Frontal cortex (tissue), 4 donors: ENCODE measurements around the gene RNF39. TPM values are rescaled to one million over a fixed set of nuclear protein-coding genes. Genes with fewer than 3 reads are reported as not detected.
A peak's percentile ranks its signal among the peaks of the same experiment; 100 is the strongest.
"Not testable (repeated sequence)": the region's sequence is repeated elsewhere in the genome, so short reads cannot be mapped to it uniquely, and the experiment has no call there.

Experiments
- DNase-seq, 2 donors: peaks; one replicate each; pipeline ENCODE4 v3.0.0; 2012; ENCODE audit warnings: low spot score in 2 of 2
- FAIRE-seq: peaks from 2 replicates; lab custom pipeline; 2012; peaks lifted over from hg19 to GRCh38; lab: Jason Lieb, UNC
- total RNA-seq: library from RNA; depleted of rRNA; stranded (reverse); fragments of >200 nt; gene quantifications from one replicate; pipeline ENCODE4 v1.2.3, GENCODE V29; 2014
- donor health status: control.
- donor health status: control.
- donor health status: control.

Gene RNF39, protein sequence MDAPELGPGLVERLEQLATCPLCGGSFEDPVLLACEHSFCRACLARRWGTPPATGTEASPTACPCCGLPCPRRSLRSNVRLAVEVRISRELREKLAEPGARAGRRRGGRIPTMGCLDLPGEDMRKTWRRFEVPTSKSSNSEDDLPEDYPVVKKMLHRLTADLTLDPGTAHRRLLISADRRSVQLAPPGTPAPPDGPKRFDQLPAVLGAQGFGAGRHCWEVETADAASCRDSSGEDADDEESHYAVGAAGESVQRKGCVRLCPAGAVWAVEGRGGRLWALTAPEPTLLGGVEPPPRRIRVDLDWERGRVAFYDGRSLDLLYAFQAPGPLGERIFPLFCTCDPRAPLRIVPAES
- not detected for total RNA-seq

DNA sequence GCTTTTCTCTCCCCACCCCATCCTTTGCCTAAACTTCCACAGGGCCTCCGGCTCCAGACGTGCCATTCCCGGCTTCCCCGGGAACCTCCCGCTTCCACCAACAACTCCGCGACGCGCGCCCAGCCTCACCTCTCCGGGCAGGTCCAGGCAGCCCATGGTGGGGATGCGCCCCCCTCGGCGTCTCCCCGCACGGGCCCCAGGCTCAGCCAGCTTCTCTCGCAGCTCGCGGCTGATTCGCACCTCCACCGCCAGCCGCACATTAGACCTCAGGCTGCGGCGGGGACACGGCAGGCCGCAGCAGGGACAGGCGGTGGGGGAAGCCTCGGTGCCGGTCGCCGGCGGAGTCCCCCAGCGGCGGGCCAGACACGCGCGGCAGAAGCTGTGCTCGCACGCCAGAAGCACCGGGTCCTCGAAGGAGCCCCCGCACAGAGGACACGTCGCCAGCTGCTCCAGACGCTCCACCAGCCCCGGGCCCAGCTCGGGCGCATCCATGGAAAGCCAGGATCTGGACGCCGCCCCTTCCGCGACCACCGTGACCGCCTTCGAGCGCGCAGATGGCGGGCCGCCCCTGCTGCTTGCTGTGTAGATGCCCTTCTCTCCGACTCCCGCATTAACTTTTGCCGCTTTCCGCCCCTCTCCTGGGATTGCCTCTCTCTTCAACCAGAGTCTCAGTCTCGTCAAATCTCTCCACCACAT is at the start of gene RNF39:
RNF39 (minus strand) TSS at position 676 of the 696 bp plus-strand sequence; CDS start at position 492, 184 bp downstream.
- no peak for DNase-seq

DNA sequence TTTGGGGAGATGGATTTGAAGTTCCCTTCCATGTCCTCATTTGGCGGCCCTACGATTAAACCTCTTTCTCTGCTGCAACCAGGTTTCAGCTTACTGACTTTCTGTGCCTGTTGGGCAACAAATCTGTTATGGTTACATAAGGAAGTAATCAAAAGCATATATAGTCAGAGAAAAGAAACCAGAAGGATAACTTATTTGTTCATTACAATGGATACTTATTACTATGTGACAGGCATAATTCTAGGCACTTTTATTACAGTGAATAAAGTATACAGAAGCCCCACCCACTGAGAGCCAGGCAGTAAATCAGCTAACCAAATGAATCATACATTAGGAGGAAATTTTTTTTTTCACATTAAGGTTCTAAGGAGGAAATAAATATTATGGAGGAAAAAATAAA is 46.9 kb upstream of the RNF39 start:
- DNase-seq, result no peak
- no peak for FAIRE-seq

More for the DNA sequence above, at the start of gene RNF39:
- FAIRE-seq, result no peak

DNA sequence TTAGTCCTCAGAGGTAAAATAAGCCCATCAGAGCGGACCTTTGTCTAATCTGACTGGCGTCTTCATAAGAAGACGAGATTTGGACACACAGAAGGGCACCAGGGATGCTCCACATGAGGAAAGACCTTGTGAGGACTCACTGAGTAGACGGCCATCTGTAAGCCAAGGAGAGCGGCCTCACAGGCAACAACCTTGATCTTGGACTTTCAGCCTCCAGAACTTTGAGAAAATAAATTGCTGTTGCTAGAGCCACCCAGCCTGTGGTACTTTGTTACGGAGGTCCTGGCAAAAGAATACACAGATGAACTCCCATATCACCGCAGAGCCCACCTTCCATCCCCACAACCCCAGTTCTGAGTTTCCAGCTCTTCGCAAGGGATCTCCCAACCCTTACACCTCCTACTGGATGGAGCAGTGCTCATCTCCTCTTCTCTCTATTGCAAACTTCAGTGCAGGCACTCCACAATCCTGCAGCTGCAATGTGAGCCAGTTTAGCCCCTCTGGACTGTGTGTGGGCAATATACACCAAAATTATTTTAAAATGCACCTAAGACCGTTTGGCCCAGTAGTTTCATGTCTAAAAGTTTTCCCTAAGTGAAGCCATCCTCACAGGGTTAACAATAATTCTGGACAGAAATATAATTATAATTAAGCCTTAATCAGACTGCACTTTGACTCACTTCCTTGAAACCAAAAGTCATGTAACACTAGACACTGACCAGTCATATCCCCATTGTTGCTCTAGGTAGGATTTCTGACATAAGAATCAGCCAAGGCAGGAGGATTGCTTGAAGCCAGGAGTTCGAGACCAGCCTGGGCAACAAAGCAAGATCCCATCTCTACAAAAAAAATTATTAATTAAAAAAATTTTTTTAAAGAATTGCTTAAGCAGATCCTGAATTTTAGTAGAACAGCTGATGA is 46.1 kb upstream of the RNF39 start:
- no peak for FAIRE-seq
- no peak for DNase-seq

DNA sequence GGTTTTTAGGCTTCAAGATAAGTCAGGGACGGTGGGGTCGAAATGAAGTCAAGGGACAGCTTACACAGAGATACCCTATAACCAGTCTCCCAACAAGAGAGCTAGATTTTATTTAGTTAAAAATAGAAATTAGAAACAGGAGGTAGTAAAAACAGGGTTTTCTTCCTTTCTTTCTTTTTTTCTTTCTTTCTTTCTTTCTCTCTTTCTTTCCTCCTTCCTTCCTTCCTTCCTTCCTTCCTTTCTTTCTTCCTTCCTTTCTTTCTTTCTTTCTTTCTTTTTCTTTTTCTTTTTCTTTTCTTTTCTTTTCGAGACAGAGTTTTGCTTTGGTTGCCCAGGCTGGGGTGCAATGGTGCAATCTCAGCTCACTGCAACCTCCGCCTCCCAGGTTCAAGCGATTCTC is 43.1 kb upstream of the RNF39 start:
- DNase-seq, FAIRE-seq: not testable (repeated sequence)

DNA sequence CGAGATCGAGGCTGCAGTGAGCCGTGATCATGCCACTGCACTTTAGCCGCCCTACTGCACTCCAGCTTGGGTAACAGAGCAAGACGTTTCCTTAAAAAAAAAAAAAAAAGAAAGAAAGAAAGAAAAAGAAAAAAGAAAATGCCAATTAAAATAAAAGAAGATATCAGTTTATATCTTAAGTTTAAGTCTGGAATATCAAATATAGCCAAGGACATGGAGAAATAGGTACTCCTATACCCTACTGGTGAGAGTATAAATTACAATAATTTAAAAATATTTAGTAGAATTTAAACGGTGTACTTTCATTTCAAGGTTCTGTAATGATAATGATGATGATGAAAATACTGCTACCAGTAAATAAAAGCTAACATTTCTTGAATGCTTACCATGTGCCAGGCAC is 41.2 kb upstream of the RNF39 start:
- FAIRE-seq, result no peak
- DNase-seq, result no peak

DNA sequence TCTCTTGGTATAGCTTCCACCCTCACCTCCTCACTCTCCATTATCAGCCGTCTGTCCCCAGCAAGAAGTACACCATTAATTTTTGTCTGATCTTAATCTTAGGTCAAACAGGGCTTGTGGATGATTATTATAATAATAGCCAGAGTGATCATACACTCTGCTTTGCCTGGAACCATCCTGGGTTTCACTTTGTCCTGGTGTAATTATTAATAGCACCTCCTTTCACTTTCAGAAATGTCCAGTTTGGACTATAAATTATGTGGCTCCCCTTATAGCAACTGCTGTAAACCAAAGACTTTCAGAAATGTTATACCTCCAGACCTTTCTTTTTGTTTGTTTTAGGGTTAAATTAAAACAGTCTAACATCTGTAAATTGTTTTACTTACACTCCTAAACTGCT is 38.3 kb upstream of the RNF39 start:
- DNase-seq (no peak), FAIRE-seq (no peak)

DNA sequence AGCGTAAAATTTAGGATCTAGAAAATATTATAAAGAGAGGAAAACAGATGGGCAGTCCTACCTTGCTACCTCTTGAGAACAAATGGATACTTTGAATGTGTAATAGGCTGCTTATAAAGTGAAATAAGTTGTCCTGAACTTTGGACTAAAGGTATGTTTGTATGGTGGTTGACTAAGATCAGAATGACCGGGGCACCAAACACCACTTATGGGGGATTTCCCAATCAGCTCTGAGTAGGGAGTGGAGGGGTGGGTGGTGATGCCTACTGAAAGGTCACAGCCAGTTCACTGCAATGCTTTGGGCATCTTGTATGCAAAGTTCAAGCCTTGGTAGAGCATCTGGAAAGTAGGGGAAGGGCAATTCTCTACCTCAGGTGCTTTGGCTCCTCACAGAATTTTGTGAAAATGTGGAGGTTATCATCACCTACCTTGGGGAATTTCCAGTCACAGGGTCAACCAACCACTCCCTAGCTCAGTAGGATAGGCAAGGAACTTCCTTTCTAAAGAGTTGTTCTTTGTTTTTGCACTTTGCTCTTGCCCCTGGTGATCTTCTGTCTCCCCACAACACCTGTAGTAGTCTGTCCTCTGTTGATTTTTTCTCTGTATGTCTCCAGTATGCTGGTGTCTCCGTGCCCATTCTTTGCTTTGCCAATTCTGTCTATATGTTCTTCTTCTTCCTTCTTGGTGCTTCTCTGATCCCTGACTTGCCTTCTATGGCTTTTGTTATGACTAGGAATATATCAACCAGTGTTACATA is 37.6 kb upstream of the RNF39 start, which contains the start of gene TRIM31:
TRIM31 (minus strand) TSS at position 88 of the 757 bp plus-strand sequence. CDS start 285 bp downstream, outside the sequence.
- DNase-seq, result no peak
- FAIRE-seq, result no peak

DNA sequence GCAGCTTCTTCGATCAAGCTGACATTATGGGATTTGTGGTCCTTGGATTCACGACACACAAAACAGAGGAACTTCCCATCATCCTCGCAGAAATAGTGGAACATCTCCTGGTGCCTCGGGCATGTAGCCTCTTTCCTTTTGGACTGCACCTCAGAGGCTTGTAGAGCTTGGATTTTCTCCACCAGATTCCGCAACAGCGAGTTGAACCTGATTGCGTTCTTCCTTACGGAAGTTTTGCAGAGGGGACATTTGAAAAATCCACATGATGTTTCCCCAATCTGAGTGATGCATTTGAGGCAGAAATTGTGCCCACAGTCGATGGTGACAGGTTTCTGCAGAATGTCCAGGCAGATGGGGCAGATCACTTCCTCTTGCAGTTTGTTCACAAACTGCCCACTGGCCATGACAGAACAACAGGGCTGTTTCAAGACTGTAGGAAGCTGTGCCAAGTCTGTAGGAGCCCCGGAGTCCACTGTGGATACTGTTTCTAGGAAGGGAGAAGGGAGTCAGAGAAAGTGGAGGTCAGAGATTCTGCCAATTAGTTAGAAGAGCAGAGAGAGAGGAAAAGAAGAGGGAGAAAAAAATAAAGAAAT is 36.9 kb upstream of the RNF39 start:
- DNase-seq (no peak), FAIRE-seq (no peak)

DNA sequence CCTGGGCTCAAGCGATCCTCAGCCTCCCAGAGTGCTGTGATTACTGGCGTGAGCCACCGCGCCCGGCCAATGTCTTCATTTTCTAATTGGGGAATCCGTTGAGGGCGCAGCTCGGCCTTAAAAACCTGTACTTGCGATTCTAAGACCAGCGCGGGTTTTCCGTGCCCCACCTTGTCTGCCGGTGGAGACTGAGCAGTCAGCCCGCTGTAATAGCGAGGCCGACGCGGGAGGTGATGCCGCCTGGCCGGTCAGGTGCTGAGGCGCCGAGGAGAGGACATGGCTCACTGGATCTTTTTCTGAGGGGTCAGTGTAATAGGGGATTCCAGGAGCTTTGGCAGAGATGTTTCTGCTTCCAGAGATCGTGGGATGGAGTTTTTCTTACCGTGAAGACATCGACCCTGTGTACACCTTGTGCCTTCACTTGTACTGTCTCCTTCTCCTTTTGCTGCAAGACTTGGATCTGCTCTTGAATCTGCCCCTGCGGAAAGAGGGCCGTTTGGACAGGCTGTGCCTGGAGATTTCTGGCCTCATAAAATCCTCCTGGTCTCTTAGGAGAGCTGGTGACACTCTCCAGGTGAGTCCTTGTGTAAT is 35.8 kb upstream of the RNF39 start:
- FAIRE-seq (no peak), DNase-seq (no peak)

DNA sequence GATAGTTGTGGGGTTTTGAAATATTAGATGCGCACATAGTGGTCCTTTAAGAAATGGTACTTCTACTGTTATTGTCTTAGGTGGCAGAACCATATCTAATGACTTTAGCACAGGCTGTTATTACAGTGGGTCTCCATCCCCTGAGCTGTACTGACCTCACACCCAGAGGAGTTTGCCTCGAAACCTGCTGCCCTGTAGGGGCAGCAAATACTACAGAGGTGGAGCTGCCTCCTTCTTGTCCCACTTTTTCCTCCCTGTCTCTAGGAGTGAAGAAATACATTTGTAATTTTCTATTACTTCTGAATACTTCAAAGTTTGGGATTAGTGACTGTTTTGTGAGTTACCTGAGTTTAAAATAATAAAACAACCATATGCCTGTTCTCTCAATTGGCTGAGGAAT is 29.1 kb upstream of the RNF39 start:
- no peak for DNase-seq

DNA sequence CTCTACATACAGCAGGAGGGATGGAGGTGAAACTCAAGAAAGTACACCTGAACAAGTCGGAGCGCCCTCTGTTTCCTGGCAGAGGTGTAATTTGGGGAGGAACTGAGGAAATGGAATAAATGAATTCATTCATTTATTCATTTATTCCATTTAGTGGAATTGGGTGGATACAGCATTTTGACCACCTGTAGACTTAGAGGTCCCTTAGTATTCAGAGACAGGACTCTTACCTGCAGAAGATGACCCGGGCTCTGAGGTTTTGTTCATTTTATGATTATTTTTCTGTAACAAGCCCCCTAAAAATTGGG is 28.3 kb upstream of the RNF39 start:
- DNase-seq (no peak), FAIRE-seq (no peak)

More for the DNA sequence above, 29.1 kb upstream of the RNF39 start:
- no peak for FAIRE-seq

DNA sequence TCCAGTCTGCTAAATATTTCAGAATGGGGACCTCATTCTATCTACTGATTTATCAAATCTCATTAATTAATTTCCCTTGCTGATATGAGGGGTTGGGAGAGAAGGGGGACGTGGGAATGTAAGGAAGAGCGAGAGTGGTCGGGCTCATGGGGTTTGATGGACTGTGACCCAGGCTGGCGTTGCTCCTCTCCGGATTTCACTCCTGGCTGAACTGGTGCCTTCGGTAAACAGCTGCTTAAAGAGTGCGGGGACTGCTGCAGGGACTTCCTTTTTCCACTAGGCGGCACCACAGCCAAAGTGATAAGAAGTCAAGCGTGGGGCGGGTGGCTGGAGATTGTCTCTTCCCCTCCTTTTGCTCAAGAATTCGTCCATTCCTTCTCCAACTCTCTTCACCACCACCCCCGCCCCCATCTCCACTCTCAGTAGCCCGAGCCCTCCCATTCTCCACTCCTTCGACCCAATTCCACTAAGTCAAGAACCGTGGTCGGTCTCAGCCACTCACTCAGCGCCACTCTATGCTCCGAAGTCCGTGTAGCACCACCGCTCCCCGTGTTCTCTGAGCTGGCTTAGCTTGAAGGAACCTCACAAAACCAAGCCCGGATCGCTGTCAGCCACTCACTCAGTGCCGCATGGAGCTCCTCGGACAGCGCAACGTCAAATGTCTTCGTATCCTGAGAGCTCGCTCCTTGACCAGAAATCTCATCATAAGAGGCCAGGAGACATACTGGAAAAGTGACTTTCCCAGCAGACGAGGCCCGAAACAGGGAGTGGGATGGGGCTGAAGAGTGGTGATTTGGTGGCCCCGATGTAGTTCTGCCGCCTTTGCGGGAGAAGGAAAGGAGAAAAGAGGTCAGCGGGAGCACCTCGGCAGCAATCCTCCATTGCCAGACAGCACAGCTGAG is 27.7 kb upstream of the RNF39 start:
- FAIRE-seq (no peak), DNase-seq (peak; percentile 83 to 84)

DNA sequence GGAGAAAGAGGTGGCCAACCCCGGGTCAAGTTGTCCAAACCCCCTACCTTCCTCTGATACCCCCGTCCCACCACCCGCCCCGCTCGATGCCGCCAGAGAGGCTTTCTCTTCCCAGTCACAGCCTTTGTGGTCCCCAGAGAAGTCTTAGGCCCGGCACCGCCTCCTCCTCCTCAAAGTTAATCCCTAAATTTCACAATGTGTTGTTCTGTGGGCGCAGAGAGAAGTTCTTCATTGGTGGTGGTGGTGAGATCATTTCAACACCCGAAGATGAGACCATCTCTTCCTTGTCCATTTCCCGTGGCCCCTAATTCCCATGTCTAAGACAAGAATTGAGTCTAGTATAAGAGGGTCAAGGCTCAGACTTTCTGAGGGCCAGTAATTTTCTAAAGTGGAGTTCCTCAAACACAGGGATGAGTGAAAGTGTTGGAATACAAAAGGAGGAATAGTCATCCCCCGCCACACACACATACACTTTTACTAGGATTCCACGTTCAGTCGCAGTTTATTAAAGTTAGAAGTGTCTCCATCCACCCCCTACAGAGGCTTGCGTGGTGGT is 26.9 kb upstream of the RNF39 start:
- FAIRE-seq (no peak), DNase-seq (peak in 1 of 2 donors; percentile 37)

DNA sequence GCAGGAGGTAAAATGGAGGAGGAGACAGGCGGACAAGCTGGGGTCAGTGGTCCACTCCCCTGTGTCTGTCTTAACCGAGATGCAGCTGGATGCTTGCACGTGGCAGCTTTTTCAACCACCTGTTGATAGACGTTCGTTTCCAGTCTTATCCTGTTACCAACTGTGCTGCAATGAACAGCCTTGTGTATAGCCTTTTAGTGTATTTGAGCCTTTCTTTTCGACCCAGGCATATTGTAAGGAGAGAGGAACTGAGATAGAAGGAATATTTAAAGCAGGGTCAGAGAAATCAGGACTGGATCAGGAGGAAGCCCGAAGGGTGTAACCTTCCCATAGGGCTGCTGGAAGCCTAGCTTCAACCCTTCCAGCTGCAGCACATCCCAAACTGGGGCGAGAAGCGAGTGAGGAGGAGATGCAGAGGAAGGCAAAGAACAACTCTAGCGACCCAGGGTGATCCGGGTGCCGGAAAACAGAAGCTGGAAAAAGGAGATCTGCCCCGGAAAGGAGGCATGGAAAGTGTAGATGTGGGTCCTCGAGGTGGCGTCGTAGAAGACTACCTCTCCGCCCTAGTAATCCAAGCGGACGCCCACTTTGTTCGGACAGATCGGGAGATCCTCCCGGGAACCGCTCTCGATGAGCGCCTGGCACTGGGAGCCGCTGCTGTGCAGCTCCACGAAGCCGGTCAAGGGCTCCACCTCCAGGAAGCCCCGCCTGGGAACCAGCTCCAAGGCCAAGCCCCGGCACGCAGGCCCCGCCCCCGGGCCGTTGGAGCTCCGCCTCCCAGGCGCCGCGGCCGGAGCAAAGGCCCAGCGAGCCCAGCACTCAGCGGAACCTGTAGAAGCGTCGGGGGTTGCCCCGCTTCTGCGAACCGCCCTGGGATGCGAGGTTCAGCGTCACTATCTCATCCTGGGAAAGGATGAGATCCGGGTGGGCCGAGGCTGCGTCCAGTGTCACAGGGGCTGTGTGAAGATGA is 26.2 kb upstream of the RNF39 start:
- no peak for FAIRE-seq
- peak; percentile 86 to 89 for DNase-seq

DNA sequence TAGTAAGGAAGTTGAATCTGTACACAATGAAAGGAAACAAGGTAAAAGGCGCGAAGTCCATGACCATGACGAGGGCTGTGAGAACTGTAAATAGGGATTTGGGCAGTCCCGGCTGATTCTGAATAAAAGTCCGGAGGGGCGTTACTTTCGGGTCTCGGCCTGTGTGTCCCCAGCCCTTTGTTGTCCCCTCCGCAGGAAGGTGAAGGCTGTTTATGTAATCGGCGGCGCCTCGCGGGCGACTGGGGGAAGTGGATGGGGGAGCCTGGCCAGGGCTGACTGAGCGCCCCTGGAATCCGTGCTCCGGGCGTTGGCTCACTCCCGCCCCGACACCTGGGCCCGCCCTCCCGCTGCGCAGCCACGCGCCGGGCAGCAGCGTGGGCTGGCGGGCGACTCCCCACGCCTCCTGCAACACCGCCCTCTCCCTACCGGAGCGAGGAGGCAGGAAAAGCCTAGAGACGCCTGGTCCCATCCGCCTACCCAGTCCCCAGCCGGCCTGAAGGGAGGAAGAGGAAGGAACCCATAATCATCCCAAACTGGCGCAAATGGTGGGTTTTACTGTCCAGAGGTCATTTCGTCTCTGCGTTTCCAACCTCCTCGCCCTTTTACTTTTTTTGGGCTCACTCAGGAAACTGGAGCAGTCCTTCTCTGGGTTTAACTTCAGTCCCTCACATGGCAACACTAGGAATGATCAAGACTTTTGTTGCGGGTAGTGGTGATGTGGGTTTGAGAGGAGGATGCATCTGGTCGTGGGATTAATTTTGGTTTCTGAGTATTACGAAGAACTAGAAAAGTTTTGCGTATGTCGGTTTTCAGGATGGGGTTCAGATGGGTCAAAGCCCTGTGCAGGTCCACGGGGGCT is 25.2 kb upstream of the RNF39 start:
- FAIRE-seq, result no peak
- DNase-seq, result peak; percentile 41 to 48

DNA sequence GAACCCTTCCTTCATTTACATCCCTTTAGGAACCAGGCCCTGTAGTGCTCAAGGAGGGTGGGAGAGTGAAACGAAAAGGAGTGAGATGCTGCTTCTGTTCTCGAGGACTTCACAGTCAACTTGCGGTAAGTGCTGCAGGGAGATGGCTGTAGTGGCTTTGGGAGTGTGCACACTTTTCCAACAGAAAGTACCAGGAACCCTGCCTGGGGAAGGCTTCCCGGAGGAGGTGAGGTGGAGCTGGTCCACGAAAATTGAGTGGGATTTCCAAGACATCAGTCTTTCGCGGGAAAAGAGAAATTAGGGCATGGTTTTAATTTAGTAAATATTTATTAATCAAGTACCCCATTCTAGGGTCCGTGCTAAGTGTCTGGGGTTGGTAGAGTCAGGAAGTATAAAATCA is 24.6 kb upstream of the RNF39 start:
- FAIRE-seq, result no peak
- no peak for DNase-seq
